SK-N-MC (cell line): ENCODE measurements around the gene ST6GALNAC6.

ENCODE experiments used
- DNase-seq: peaks from one replicate; pipeline ENCODE4 v3.0.0-alpha.2; 2011; ENCODE audit warnings: low read depth, low spot score
- H3K27ac ChIP-seq: fragments of 200-600 bp; sonication (generic); 2 replicates; pipeline ENCODE4 v1.5.1; 2016; ENCODE audit warnings: mixed run types
- H3K36me3 ChIP-seq: fragments of 200-600 bp; sonication (generic); 2 replicates; pipeline ENCODE4 v1.6.1; 2017; ENCODE audit warnings: antibody characterized with exemption, low read length, mixed read lengths; ENCODE audit not compliant: insufficient read depth
- H3K4me3 ChIP-seq: fragments of 200-600 bp; sonication (generic); 2 replicates; pipeline ENCODE4 v1.5.1; 2016
- H3K9ac ChIP-seq: fragments of 200-600 bp; sonication (generic); 2 replicates; pipeline ENCODE4 v1.8.0; 2017; ENCODE audit warnings: mixed run types, mixed read lengths; ENCODE audit not compliant: insufficient read length
- H3K9me3 ChIP-seq: fragments of 200-600 bp; sonication (generic); 2 replicates; pipeline ENCODE4 v1.6.1; 2017; ENCODE audit warnings: low read depth, mild to moderate bottlenecking, antibody characterized with exemption, low read length, moderate library complexity, mixed read lengths
- EZH2 ChIP-seq: fragments of 200-600 bp; sonication (generic); IDR thresholded peaks from one replicate; pipeline ENCODE4 v1.6.1; 2017; ENCODE audit warnings: antibody characterized with exemption
- FOXP2 ChIP-seq: optimal IDR thresholded peaks from 2 replicates; pipeline ENCODE3; 2011; ENCODE audit warnings: mild to moderate bottlenecking, moderate library complexity; ENCODE audit not compliant: insufficient read depth; ENCODE audit errors: extremely low read length, control extremely low read depth
- POLR2AphosphoS5 ChIP-seq: IDR thresholded peaks from 2 replicates; pipeline ENCODE4 v1.6.1; 2012; ENCODE audit warnings: mild to moderate bottlenecking, low read depth, low read length, borderline replicate concordance

The ST6GALNAC6 gene

GRCh38 chr9:127927988-127928675 lies 28.7 kb upstream of the ST6GALNAC6 start:
- H3K4me3 ChIP-seq: no peak overlapping the region
- no peak overlapping the region for H3K9ac ChIP-seq
- H3K27ac ChIP-seq: no peak overlapping the region
- no peaks in the 10 kb centered on the region for H3K9me3 ChIP-seq
- no peak for DNase-seq
- H3K36me3 ChIP-seq: no peaks in the 10 kb centered on the region
- TF ChIP-seq POLR2AphosphoS5 (no peak), EZH2 (no peak), FOXP2 (no peak)

- H3K9ac ChIP-seq: no peak overlapping the region
- no peak for TF ChIP-seq EZH2
- no peak for TF ChIP-seq FOXP2
- no peak for TF ChIP-seq POLR2AphosphoS5
- H3K36me3 ChIP-seq: no peaks in the 10 kb centered on the region
- H3K9me3 ChIP-seq: no peaks in the 10 kb centered on the region
- DNase-seq: no peak
- no peak overlapping the region for H3K27ac ChIP-seq
- H3K4me3 ChIP-seq: 0 out of 2 replicates have a peak overlapping the region, but pooled peaks have one; percentile 9
Measured at GRCh38 chr9:127927201-127927987, 28.0 kb upstream of the ST6GALNAC6 start.

DNA sequence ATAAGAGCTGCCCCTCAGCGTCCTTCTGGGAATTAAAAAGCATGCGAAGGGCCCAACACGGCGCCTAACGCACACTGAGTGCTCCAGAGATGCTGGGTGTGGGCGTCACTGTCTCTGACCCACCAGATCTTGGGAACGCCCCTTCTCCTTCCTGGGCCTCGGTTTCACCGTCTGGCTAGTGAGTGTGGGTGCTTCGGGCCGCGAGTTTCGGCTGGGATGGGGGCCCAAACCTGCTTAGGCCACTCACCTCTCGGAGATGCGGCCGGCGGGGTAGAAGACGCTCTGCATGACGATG lies 27.4 kb upstream of the ST6GALNAC6 start:
- Histone ChIP-seq H3K27ac (no peak overlapping the region), H3K9ac (no peak overlapping the region)
- DNase-seq: no peak

GRCh38 chr9:127925959-127926905 lies 26.8 kb upstream of the ST6GALNAC6 start:
- no peak overlapping the region for H3K9ac ChIP-seq
- H3K4me3 ChIP-seq: no peak overlapping the region
- TF ChIP-seq EZH2 (no peak), FOXP2 (no peak), POLR2AphosphoS5 (no peak)
- H3K36me3 ChIP-seq: no peaks in the 10 kb centered on the region
- no peak overlapping the region for H3K27ac ChIP-seq
- no peak for DNase-seq
- H3K9me3 ChIP-seq: no peaks in the 10 kb centered on the region

More for the DNA sequence above, 27.4 kb upstream of the ST6GALNAC6 start:
- TF ChIP-seq POLR2AphosphoS5 (no peak), EZH2 (no peak), FOXP2 (no peak)
- Histone ChIP-seq H3K36me3 (no peaks in the 10 kb centered on the region), H3K4me3 (0 out of 2 replicates have a peak overlapping the region, but pooled peaks have one; percentile 9), H3K9me3 (no peaks in the 10 kb centered on the region)

DNA sequence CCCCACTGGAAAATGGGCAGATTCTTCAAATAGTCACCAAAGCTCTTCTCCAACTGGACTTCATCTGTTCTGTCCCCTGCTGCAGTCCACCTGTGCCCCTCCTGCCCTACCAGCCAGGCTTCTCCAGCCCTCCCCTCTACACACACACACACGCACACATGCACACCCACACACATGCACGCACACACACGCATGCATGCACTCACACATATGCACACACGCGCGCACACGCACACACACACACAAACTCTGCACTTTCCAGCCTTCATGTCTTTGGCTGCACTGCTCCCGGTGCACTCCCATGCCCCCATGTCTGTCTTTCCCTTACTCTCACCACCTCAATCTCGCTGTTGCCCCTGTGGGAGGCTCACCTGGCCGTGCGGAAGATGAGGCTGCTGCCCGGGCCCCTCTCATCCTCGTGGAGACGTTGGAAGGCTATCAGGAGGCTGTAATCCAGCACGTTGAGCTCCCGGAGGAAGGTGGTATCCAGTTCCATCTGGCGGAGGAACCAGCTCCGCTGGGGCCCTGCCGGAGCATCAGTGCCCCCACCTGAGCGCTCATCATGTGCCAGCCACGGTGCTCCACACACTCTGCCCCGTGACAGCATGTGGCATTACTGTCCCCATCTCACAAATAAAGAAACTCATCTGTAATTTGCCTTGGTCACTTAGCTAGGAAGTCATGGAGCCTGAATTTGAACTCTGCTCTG lies 25.5 kb upstream of the ST6GALNAC6 start:
- H3K9me3 ChIP-seq: no peaks in the 10 kb centered on the region
- no peak overlapping the region for H3K27ac ChIP-seq
- TF ChIP-seq FOXP2 (no peak), POLR2AphosphoS5 (no peak), EZH2 (no peak)
- no peak for DNase-seq
- H3K4me3 ChIP-seq: no peak overlapping the region
- no peaks in the 10 kb centered on the region for H3K36me3 ChIP-seq
- H3K9ac ChIP-seq: no peak overlapping the region

GRCh38 chr9:127923771-127924170 lies 24.4 kb upstream of the ST6GALNAC6 start:
- H3K9ac ChIP-seq: no peak overlapping the region
- TF ChIP-seq POLR2AphosphoS5 (no peak), FOXP2 (no peak), EZH2 (no peak)
- H3K36me3 ChIP-seq: no peaks in the 10 kb centered on the region
- no peaks in the 10 kb centered on the region for H3K9me3 ChIP-seq
- H3K27ac ChIP-seq: no peak overlapping the region
- DNase-seq: no peak
- H3K4me3 ChIP-seq: no peak overlapping the region

GRCh38 chr9:127923046-127923445 lies 23.6 kb upstream of the ST6GALNAC6 start:
- Histone ChIP-seq H3K9me3 (no peaks in the 10 kb centered on the region), H3K36me3 (no peaks in the 10 kb centered on the region), H3K27ac (no peak overlapping the region), H3K4me3 (no peak overlapping the region), H3K9ac (no peak overlapping the region)
- no peak for DNase-seq
- TF ChIP-seq POLR2AphosphoS5 (no peak), EZH2 (no peak), FOXP2 (no peak)
